Neural cell (in vitro differentiated cells): ENCODE measurements around the gene ATP6V0A4. TPM values are rescaled to one million over a fixed set of nuclear protein-coding genes. Genes with fewer than 3 reads are reported as not detected.

ENCODE experiments used
- H2AFZ ChIP-seq: fragments of 200-600, 300-800 bp; sonication (generic), shearing (Covaris generic); 2 replicates; pipeline ENCODE4 v1.6.0; 2014; ENCODE audit warnings: low read depth, mild to moderate bottlenecking, antibody characterized with exemption, low read length, moderate library complexity
- H3F3A ChIP-seq: fragments of 200-600 bp; shearing (Covaris generic); 2 replicates; pipeline ENCODE4 v1.6.1; 2016; ENCODE audit warnings: mild to moderate bottlenecking, moderate library complexity, mixed read lengths, antibody characterized with exemption, low read length; ENCODE audit not compliant: insufficient read depth, poor library complexity, severe bottlenecking
- H3K27ac ChIP-seq: fragments of 200-600, 300-800 bp; sonication (generic), shearing (Covaris generic); 2 replicates; pipeline ENCODE4 v1.5.1; 2014; ENCODE audit warnings: mild to moderate bottlenecking, low read length, moderate library complexity
- H3K27me3 ChIP-seq: fragments of 300-800, 200-600 bp; sonication (generic), shearing (Covaris generic); 2 replicates; pipeline ENCODE4 v1.6.0; 2014; ENCODE audit warnings: mild to moderate bottlenecking, low read depth, low read length, moderate library complexity; ENCODE audit not compliant: insufficient read depth
- H3K36me3 ChIP-seq: fragments of 300-800, 200-600 bp; sonication (generic), shearing (Covaris generic); 2 replicates; pipeline ENCODE4 v1.5.1; 2014; ENCODE audit warnings: mild to moderate bottlenecking, antibody characterized with exemption, low read length, moderate library complexity; ENCODE audit not compliant: insufficient read depth
- H3K4me2 ChIP-seq: fragments of 300-800, 200-600 bp; sonication (generic), shearing (Covaris generic); 2 replicates; pipeline ENCODE4 v1.6.0; 2014; ENCODE audit warnings: mild to moderate bottlenecking, low read length
- H3K4me3 ChIP-seq: fragments of 300-800, 200-600 bp; sonication (generic), shearing (Covaris generic); 2 replicates; pipeline ENCODE4 v1.5.1; 2014; ENCODE audit warnings: mild to moderate bottlenecking, low read length, moderate library complexity
- H3K79me2 ChIP-seq: fragments of 200-600 bp; shearing (Covaris generic); replicated peaks from 2 replicates; pipeline ENCODE4 v1.6.0; 2014; ENCODE audit warnings: mild to moderate bottlenecking, low read length, moderate library complexity; ENCODE audit not compliant: insufficient read depth
- H3K9ac ChIP-seq: fragments of 300-800, 200-600 bp; sonication (generic), shearing (Covaris generic); 2 replicates; pipeline ENCODE4 v1.6.1; 2016; ENCODE audit warnings: mild to moderate bottlenecking, low read length, mixed read lengths
- H3K9me2 ChIP-seq: fragments of 200-600 bp; shearing (Covaris generic); 2 replicates; pipeline ENCODE4 v1.6.1; 2016; ENCODE audit warnings: mild to moderate bottlenecking, low read length, mixed read lengths; ENCODE audit not compliant: insufficient read depth
- H3K9me3 ChIP-seq: fragments of 200-600, 300-800 bp; sonication (generic), shearing (Covaris generic); 2 replicates; pipeline ENCODE4 v1.6.1; 2016; ENCODE audit warnings: mild to moderate bottlenecking, mixed run types, low read length, moderate library complexity, mixed read lengths
- H4K20me1 ChIP-seq: fragments of 200-600 bp; shearing (Covaris generic); 2 replicates; pipeline ENCODE4 v1.6.1; 2016; ENCODE audit warnings: mild to moderate bottlenecking, mixed run types; ENCODE audit not compliant: insufficient read depth
- CTCF ChIP-seq: fragments of 450-650 bp; IDR thresholded peaks from 2 replicates; pipeline ENCODE4 v1.5.1; 2014; ENCODE audit warnings: antibody characterized with exemption, mild to moderate bottlenecking, moderate library complexity; ENCODE audit not compliant: poor library complexity, severe bottlenecking
- EP300 ChIP-seq: fragments of 450-650 bp; conservative IDR thresholded peaks from 2 replicates; pipeline ENCODE4 v1.6.1; 2014; ENCODE audit warnings: antibody characterized with exemption, mild to moderate bottlenecking, moderate library complexity; ENCODE audit not compliant: poor library complexity, severe bottlenecking
- EZH2 ChIP-seq: fragments of 200-600, 300-800 bp; shearing (Covaris generic), sonication (generic); IDR thresholded peaks from 2 replicates; pipeline ENCODE4 v1.6.1; 2014; ENCODE audit warnings: antibody characterized with exemption, low read length, borderline replicate concordance, mild to moderate bottlenecking; ENCODE audit not compliant: insufficient read depth, poor library complexity, severe bottlenecking
- MXI1 ChIP-seq: fragments of 450-650 bp; conservative IDR thresholded peaks from 2 replicates; pipeline ENCODE4 v1.6.1; 2014; ENCODE audit warnings: antibody characterized with exemption, mild to moderate bottlenecking; ENCODE audit not compliant: poor library complexity, severe bottlenecking
- POLR2AphosphoS5 ChIP-seq: IDR thresholded peaks from 2 replicates; pipeline ENCODE4 v1.6.1; 2012
- RAD21 ChIP-seq: fragments of 450-650 bp; conservative IDR thresholded peaks from 2 replicates; pipeline ENCODE4 v1.6.1; 2014; ENCODE audit warnings: antibody characterized with exemption, mild to moderate bottlenecking, moderate library complexity
- SMC3 ChIP-seq: fragments of 450-650 bp; conservative IDR thresholded peaks from 2 replicates; pipeline ENCODE4 v1.6.1; 2014; ENCODE audit warnings: antibody characterized with exemption, mild to moderate bottlenecking, moderate library complexity; ENCODE audit not compliant: poor library complexity
- TAF1 ChIP-seq: IDR thresholded peaks from 2 replicates; pipeline ENCODE4 v1.6.1; 2012; ENCODE audit warnings: low read depth
- polyA plus RNA-seq: library from polyadenylated mRNA; depleted of rRNA; stranded (reverse); fragments of >200 nt; gene quantifications from 2 replicates; pipeline ENCODE4 v1.2.3, GENCODE V29; 2014
- TF ChIP-seq, protein P1 (sequence below): IDR thresholded peaks from 2 replicates; pipeline ENCODE4 v1.6.1; 2012; ENCODE audit warnings: borderline replicate concordance

Gene ATP6V0A4
- polyA plus RNA-seq, 1 donor from 2014 or later: 0.81 TPM

DNA sequence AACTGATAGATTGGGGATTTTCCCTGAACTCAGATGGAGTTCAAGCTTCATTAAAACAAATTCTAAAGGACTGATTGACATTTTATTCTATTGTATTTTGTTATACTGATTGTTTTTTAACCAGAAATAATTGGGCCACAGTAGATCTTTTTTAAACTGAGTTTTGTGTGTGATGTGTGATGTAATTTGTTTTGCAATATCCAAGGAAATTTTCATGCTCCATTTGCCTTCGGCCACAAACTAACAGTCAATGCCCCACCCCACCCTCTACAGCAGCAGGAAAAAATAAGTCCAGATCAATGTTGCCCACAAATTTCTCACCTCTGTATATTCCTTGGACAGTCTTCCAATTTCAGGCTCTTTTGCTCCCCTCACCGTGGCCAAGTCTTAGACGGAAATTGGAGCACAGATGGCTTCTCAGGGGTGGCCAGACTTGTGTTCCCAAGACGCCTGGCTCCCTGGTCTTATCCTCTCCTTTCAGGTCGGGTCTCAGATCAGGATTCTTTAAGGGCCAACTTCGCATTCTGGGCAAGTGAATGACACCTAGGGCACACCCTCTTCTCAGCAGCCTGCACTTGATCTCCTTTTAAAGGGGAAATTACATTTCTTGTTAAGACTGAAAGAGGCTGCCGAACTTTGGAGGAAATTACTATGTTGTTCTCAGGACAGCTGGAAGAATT, 97.0 kb downstream of the ATP6V0A4 start, which contains the start of gene SVOPL:
SVOPL (minus strand) TSS at position 506 of the 680 bp plus-strand sequence. CDS start 22,317 bp downstream, outside the sequence.
- H2AFZ ChIP-seq: no peak within 1 kb of the TSS
- H3K4me2 ChIP-seq: no peak within 1 kb of the TSS
- no peak within 1 kb of the TSS for H3K27ac ChIP-seq
- no peaks in the 10 kb centered on the region for H3F3A ChIP-seq
- no peak within 1 kb of the TSS for H3K9ac ChIP-seq
- no peaks in the 10 kb centered on the region for H3K79me2 ChIP-seq
- H3K9me3 ChIP-seq: no peaks in the 10 kb centered on the region
- no peaks in the 10 kb centered on the region for H3K27me3 ChIP-seq
- TF ChIP-seq MXI1 (no peak), RAD21 (no peak), EP300 (no peak), CTCF (no peak), POLR2AphosphoS5 (no peak), SMC3 (no peak), TAF1 (no peak), EZH2 (no peak)
- TF ChIP-seq, protein P1, sequence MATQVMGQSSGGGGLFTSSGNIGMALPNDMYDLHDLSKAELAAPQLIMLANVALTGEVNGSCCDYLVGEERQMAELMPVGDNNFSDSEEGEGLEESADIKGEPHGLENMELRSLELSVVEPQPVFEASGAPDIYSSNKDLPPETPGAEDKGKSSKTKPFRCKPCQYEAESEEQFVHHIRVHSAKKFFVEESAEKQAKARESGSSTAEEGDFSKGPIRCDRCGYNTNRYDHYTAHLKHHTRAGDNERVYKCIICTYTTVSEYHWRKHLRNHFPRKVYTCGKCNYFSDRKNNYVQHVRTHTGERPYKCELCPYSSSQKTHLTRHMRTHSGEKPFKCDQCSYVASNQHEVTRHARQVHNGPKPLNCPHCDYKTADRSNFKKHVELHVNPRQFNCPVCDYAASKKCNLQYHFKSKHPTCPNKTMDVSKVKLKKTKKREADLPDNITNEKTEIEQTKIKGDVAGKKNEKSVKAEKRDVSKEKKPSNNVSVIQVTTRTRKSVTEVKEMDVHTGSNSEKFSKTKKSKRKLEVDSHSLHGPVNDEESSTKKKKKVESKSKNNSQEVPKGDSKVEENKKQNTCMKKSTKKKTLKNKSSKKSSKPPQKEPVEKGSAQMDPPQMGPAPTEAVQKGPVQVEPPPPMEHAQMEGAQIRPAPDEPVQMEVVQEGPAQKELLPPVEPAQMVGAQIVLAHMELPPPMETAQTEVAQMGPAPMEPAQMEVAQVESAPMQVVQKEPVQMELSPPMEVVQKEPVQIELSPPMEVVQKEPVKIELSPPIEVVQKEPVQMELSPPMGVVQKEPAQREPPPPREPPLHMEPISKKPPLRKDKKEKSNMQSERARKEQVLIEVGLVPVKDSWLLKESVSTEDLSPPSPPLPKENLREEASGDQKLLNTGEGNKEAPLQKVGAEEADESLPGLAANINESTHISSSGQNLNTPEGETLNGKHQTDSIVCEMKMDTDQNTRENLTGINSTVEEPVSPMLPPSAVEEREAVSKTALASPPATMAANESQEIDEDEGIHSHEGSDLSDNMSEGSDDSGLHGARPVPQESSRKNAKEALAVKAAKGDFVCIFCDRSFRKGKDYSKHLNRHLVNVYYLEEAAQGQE: no peak
- H3K9me2 ChIP-seq: no peaks in the 10 kb centered on the region
- no peaks in the 10 kb centered on the region for H3K36me3 ChIP-seq
- H3K4me3 ChIP-seq: no peak within 1 kb of the TSS
- no peaks in the 10 kb centered on the region for H4K20me1 ChIP-seq

GRCh38 chr7:138699661-138700060, 98.3 kb downstream of the ATP6V0A4 start:
- Histone ChIP-seq H4K20me1 (no peaks in the 10 kb centered on the region), H3K4me2 (no peak overlapping the region), H3F3A (no peaks in the 10 kb centered on the region), H3K79me2 (no peaks in the 10 kb centered on the region), H3K4me3 (no peak overlapping the region), H3K9me2 (no peaks in the 10 kb centered on the region), H3K36me3 (no peaks in the 10 kb centered on the region), H2AFZ (no peak overlapping the region), H3K9ac (no peak overlapping the region), H3K27me3 (no peaks in the 10 kb centered on the region), H3K27ac (no peak overlapping the region), H3K9me3 (no peaks in the 10 kb centered on the region)
- TF ChIP-seq RAD21 (no peak), EP300 (no peak), TAF1 (no peak), POLR2AphosphoS5 (no peak), EZH2 (no peak), MXI1 (no peak), CTCF (no peak), SMC3 (no peak)
- TF ChIP-seq, protein P1: no peak
